PC-3 (cell line): ENCODE results near the gene FOXN3. TPM values are rescaled to one million over a fixed set of nuclear protein-coding genes. Genes with fewer than 3 reads are reported as not detected.

ENCODE experiments used
- ATAC-seq: fragments of 200-7000 bp; cut with Tn5 transposase; 2 replicates; pipeline ENCODE4 v1.9.1; 2020; ENCODE audit warnings: mild to moderate bottlenecking, moderate library complexity
- BruUV-seq: library from RNA; stranded (reverse); fragments of 400-500 nt; replicated peaks from 2 replicates; lab custom pipeline; 2021; lab: Mats Ljungman, UMichigan
- CTCF ChIA-PET: fragments of 300-600 bp; sonication (Branson Sonifier 250); formaldehyde crosslinking; loops from one replicate; lab custom pipeline; 2022; ENCODE audit warnings: antibody characterized with exemption; lab: Charles Lee
- POLR2A ChIA-PET: fragments of 300-600 bp; sonication (Branson Sonifier 250); formaldehyde crosslinking; loops from one replicate; lab custom pipeline; 2022; ENCODE audit warnings: antibody characterized with exemption; ENCODE audit not compliant: unreplicated experiment; lab: Charles Lee
- DNase-seq: peaks from one replicate; pipeline ENCODE4 v3.0.0-alpha.2; 2015
- H2AFZ ChIP-seq: fragments of 300-600 bp; sonication (generic); 2 replicates; pipeline ENCODE4 v1.6.0; 2016; ENCODE audit warnings: antibody characterized with exemption, low read length
- H3F3A ChIP-seq: fragments of 300-600 bp; sonication (generic); one replicate; pipeline ENCODE4 v1.6.0; 2017; ENCODE audit warnings: antibody characterized with exemption, low read length, control low read depth, mild to moderate bottlenecking; ENCODE audit not compliant: unreplicated experiment
- H3K27ac ChIP-seq: fragments of 300-600 bp; sonication (generic); 2 replicates; pipeline ENCODE4 v1.5.1; 2016; ENCODE audit warnings: mild to moderate bottlenecking, low read length
- H3K27me3 ChIP-seq: fragments of 300-600 bp; sonication (generic); 2 replicates; pipeline ENCODE4 v1.6.1; 2016; ENCODE audit warnings: low read length, mixed read lengths
- H3K36me3 ChIP-seq: fragments of 300-600 bp; sonication (generic); 2 replicates; pipeline ENCODE4 v1.6.1; 2016; ENCODE audit warnings: low read depth, mixed run types, low read length, mixed read lengths
- H3K4me1 ChIP-seq: fragments of 300-600 bp; sonication (generic); 2 replicates; pipeline ENCODE4 v1.5.1; 2016; ENCODE audit warnings: low read length; ENCODE audit not compliant: insufficient read depth
- H3K4me2 ChIP-seq: fragments of 300-600 bp; sonication (generic); 2 replicates; pipeline ENCODE4 v1.6.0; 2016; ENCODE audit warnings: low read length
- H3K4me3 ChIP-seq: fragments of 300-600 bp; sonication (generic); 2 replicates; pipeline ENCODE4 v1.5.1; 2016; ENCODE audit warnings: mild to moderate bottlenecking, low read length, mixed read lengths
- H3K79me2 ChIP-seq: fragments of 300-600 bp; sonication (generic); 2 replicates; pipeline ENCODE4 v1.6.1; 2017; ENCODE audit warnings: low read length, mixed read lengths
- H3K9ac ChIP-seq: fragments of 300-600 bp; sonication (generic); 2 replicates; pipeline ENCODE4 v1.6.0; 2016; ENCODE audit warnings: mild to moderate bottlenecking, low read length
- H3K9me2 ChIP-seq: fragments of 300-600 bp; sonication (generic); replicated peaks from 2 replicates; pipeline ENCODE4 v1.6.1; 2016; ENCODE audit warnings: mixed run types, low read length, mixed read lengths
- H3K9me3 ChIP-seq: fragments of 300-600 bp; sonication (generic); 2 replicates; pipeline ENCODE4 v1.6.1; 2016; ENCODE audit warnings: low read length, mixed read lengths
- H4K20me1 ChIP-seq: fragments of 300-600 bp; sonication (generic); 2 replicates; pipeline ENCODE4 v1.6.1; 2016; ENCODE audit warnings: low read length, mixed read lengths
- EZH2 ChIP-seq: fragments of 300-600 bp; sonication (generic); IDR thresholded peaks from one replicate; pipeline ENCODE4 v1.6.1; 2017; ENCODE audit warnings: antibody characterized with exemption, mild to moderate bottlenecking, low read length; ENCODE audit not compliant: unreplicated experiment
- EZH2phosphoT487 ChIP-seq: fragments of 300-600 bp; sonication (generic); IDR thresholded peaks from 2 replicates; pipeline ENCODE4 v1.6.1; 2018; ENCODE audit warnings: mild to moderate bottlenecking, antibody characterized with exemption, low read length, borderline replicate concordance
- intact Hi-C: fragments of 100-400 bp; cut with micrococcal nuclease; formaldehyde crosslinking; loops from 2 replicates; pipeline ENCODE4 v1.9.0; 2023
- total RNA-seq: library from RNA; depleted of rRNA; stranded (reverse); fragments of >200 nt; gene quantifications from 2 replicates; pipeline ENCODE4 v1.2.3, GENCODE V29; 2014
- TF ChIP-seq, protein P1 (sequence below): fragments of 300-600 bp; sonication (generic); conservative IDR thresholded peaks from 2 replicates; pipeline ENCODE4 v1.5.1; 2017; ENCODE audit warnings: antibody characterized with exemption, low read depth, mild to moderate bottlenecking, low read length

Gene FOXN3
- total RNA-seq, 1 experiment from 2014 or later: 13.3 TPM

DNA sequence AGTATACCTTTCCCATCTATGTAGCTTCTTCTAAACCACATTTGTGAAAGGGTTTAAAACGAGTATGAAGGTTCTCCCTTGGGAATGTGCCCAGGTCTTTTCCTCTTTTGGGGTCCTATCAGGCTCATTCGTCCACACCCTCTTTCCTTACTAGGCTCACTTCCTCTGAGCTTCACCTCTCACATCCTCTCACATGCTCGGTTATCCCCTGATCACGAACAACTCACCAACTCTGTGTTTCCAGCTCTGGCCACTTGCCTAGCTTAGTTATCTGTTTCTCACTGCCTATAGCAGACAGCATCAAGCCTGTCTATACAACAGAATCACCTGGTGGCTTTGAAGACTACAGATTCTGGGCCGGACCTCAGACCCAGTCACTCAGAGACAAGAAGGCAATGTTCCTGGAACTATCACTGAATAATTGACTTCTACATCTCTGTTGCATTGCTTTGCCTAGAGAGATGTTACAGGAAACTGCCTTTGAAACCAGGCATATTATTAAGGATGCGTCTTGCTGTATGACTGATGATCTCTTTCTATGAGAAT, 158.2 kb downstream of the FOXN3 start:
- Histone ChIP-seq H4K20me1 (no peaks in the 10 kb centered on the region), H3K9ac (no peak overlapping the region), H3K27ac (no peak overlapping the region), H3K4me1 (no peaks in the 10 kb centered on the region), H3F3A (no peaks in the 10 kb centered on the region), H3K36me3 (no peaks in the 10 kb centered on the region), H3K9me3 (no peaks in the 10 kb centered on the region), H3K4me2 (no peak overlapping the region), H3K4me3 (no peak overlapping the region), H3K79me2 (no peaks in the 10 kb centered on the region), H3K27me3 (no peaks in the 10 kb centered on the region), H3K9me2 (no peaks in the 10 kb centered on the region), H2AFZ (no peak overlapping the region)
- ATAC-seq (no peak), DNase-seq (no peak)
- ChIA-PET POLR2A (no interaction called here), CTCF (no interaction called here)
- BruUV-seq: no TSS peak
- TF ChIP-seq EZH2phosphoT487 (no peak), EZH2 (no peak)
- TF ChIP-seq, protein P1, sequence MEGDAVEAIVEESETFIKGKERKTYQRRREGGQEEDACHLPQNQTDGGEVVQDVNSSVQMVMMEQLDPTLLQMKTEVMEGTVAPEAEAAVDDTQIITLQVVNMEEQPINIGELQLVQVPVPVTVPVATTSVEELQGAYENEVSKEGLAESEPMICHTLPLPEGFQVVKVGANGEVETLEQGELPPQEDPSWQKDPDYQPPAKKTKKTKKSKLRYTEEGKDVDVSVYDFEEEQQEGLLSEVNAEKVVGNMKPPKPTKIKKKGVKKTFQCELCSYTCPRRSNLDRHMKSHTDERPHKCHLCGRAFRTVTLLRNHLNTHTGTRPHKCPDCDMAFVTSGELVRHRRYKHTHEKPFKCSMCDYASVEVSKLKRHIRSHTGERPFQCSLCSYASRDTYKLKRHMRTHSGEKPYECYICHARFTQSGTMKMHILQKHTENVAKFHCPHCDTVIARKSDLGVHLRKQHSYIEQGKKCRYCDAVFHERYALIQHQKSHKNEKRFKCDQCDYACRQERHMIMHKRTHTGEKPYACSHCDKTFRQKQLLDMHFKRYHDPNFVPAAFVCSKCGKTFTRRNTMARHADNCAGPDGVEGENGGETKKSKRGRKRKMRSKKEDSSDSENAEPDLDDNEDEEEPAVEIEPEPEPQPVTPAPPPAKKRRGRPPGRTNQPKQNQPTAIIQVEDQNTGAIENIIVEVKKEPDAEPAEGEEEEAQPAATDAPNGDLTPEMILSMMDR: no peak
- intact Hi-C loops: no loop called here

DNA sequence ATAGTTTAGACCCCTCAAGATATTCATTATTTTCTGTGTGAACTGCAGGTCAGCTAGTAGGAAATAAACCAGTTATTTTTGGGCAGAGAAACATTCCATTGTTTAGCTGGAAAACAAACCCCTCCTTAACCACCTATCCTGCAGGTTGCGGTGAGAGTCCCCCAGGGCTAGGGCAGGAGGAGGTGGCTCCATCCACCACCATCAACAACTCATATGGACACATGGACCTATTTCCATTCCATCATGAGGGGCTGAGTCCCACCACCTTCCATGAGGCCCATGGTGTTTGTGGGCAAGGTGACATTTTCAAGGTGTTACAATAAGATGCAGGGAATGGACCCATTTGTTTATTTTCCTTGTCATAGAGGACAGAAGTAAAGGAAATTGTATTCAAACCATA, 160.1 kb downstream of the FOXN3 start:
- Histone ChIP-seq H3K9me2 (no peaks in the 10 kb centered on the region), H3K4me1 (no peaks in the 10 kb centered on the region), H3K4me2 (no peak overlapping the region), H3K27me3 (no peaks in the 10 kb centered on the region), H3F3A (no peaks in the 10 kb centered on the region), H3K36me3 (no peaks in the 10 kb centered on the region), H3K9ac (no peak overlapping the region), H4K20me1 (no peaks in the 10 kb centered on the region), H3K4me3 (no peak overlapping the region), H3K79me2 (no peaks in the 10 kb centered on the region), H2AFZ (no peak overlapping the region), H3K27ac (no peak overlapping the region), H3K9me3 (no peaks in the 10 kb centered on the region)
- ChIA-PET CTCF (no interaction called here), POLR2A (no interaction called here)
- no TSS peak for BruUV-seq
- TF ChIP-seq EZH2phosphoT487 (no peak), EZH2 (no peak)
- TF ChIP-seq, protein P1: no peak
- DNase-seq (no peak), ATAC-seq (no peak)
- intact Hi-C loops: no loop called here

DNA sequence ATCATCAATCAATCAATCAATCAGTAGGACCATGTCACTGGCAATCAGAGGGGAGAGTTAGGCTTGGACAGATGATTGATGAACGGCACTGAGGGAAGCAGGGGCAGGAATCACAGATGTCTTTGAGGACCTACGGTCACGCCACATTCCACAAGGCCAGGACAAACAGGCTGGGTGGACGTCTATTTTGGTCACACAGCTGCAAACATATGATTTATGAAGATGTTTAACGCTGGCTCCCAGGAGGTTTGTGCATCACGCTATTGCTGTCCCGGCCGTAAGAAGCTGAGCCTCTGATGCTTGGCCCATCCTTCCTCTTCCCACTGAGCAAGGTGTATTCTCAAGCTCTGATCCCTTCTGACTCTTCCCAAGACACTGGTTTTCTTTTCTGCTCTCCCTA, 160.8 kb downstream of the FOXN3 start:
- intact Hi-C loops: no loop called here
- no peak overlapping the region for H3K4me3 ChIP-seq
- H3K36me3 ChIP-seq: no peaks in the 10 kb centered on the region
- H3K9me3 ChIP-seq: no peaks in the 10 kb centered on the region
- H3F3A ChIP-seq: no peaks in the 10 kb centered on the region
- no peaks in the 10 kb centered on the region for H3K9me2 ChIP-seq
- POLR2A ChIA-PET: no interaction called here
- TF ChIP-seq, protein P1: no peak
- TF ChIP-seq EZH2phosphoT487 (no peak), EZH2 (no peak)
- no peak for DNase-seq
- H3K4me2 ChIP-seq: no peak overlapping the region
- H3K27me3 ChIP-seq: no peaks in the 10 kb centered on the region
- H3K9ac ChIP-seq: no peak overlapping the region
- H3K4me1 ChIP-seq: no peaks in the 10 kb centered on the region
- no peak overlapping the region for H2AFZ ChIP-seq
- H3K79me2 ChIP-seq: no peaks in the 10 kb centered on the region
- H4K20me1 ChIP-seq: no peaks in the 10 kb centered on the region
- no TSS peak for BruUV-seq
- no peak for ATAC-seq
- CTCF ChIA-PET: no interaction called here
- H3K27ac ChIP-seq: no peak overlapping the region
